Fibroblast of upper back skin (primary cell): ENCODE data around the gene CADPS.
A peak's percentile ranks its signal among the peaks of the same experiment; 100 is the strongest.

Experiments used
- DNase-seq: peaks from one replicate; pipeline ENCODE4 v3.0.0-alpha.2; 2013

The CADPS gene

GRCh38 chr3:62873451-62873760 lies 1.8 kb downstream of the CADPS start:
- DNase-seq: peak; percentile 56

DNA sequence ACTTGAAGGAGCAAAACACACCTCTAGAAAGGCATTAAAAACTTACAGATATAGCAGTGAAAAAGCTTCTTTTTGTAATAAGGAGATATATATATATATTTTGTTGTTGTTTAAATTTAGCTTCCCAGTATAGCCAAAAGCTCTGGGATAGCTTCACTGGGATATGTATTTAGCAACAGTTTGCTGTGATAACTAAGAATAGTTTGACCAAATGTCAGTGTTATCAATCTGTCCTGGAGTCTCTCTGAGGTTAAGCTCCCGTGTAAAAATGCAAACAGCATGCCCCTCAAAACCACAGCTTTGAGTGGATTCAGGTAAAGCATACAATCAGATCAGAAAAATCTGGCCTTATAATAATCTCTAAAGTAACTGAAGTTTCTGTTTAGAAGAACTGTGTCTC lies 2.9 kb downstream of the CADPS start:
- peak; percentile 11 for DNase-seq

DNA sequence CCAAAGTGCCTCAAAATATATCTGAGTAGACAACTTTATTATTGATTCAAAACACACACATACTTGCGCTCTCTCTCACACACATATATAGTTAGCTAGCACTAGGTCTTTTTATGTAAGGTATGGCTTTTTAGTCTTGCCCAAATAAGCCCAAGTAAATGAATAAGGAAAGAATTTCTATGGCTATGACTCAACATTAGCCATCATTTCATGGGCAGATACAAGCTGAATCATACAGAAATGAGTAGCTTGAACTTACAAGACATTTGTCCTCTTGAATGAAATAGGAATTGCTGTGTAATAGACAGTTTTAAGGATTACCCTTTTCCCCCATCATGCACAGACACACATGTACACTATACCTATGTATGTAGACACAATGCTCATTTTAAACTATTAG lies 4.9 kb downstream of the CADPS start:
- DNase-seq: peak; percentile 89

DNA sequence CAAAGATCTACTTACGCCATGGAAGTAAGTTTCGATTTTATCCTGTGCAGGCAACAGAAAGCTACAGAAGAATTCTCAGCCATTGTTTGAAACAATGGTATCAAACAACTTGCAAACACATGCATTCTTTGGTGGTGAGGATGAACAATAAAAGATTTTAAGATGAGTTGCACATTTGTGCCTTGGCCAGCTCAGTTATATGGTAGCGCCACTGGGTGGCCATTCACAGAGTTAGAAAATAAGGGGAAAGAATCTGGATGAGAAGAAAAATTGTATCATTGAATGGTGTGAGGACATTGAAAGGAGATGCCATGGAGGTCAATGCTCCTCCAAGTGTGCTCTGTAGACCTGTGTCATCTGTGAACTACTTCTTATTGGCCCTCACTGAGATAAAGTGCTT lies 11.6 kb downstream of the CADPS start:
- DNase-seq: no peak

GRCh38 chr3:62859203-62859791 lies 15.9 kb downstream of the CADPS start:
- DNase-seq: no peak

DNA sequence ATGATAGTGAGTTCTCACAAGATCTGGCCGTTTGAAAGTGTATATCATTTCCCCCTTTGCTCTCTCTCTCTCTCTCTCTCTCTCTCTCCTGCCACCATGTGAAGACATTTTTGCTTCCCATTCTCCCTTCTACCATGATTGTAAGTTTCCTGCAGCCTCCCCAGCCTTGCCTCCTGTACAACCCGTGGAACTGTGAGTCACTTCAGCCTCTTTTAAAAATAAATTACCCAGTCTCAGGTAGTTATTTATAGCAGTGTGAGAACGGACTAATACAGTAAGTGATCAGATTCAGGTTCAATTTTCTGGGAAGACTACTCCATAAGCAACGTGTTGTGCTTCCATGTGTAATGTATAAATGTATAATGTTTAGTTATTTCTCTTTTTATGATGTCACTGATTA lies 29.2 kb downstream of the CADPS start:
- no peak for DNase-seq

- no peak for DNase-seq
These were observed 31.7 kb downstream of the CADPS start for GRCh38 chr3:62843508-62843907.

DNA sequence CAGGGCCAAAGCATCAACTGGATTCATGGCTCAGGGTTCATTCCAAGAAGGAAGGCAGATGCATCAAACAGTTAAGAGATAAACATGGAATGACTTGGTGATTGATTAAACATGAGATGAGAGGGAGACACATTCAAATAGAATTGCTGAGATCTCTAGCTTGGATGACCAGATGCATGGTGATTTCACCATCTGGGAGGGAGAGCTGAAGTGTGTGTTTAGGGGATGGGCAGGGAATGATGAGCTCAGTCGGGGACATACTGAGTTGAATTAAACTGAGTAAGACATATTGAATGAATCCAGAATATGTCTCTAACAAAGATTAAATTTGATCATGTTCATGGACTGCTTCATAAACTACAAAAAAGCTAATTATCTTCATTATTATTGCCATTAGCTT lies 35.5 kb downstream of the CADPS start:
- no peak for DNase-seq

GRCh38 chr3:62837145-62837787 lies 38.0 kb downstream of the CADPS start:
- no peak for DNase-seq

- no peak for DNase-seq
These were observed 39.5 kb downstream of the CADPS start for GRCh38 chr3:62835554-62836236.

DNA sequence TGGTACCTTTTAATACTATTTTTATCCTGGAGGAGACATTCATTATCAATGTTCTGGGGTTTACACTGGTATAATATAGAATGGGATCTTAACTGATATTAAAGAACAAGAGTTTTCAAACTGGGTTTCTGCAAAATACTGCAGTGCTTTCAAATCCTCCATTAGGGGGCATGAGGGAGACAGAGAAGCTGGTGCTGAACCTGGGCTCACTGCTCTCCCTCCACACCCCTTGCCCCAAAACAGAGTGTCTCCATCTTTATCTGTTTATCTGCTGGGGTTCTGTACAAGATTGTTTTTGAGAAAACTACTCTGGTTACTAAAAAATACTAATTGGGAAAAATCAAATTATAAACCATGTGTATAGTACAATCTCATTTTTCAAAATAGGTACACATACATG lies 41.7 kb downstream of the CADPS start:
- DNase-seq: peak; percentile 25

GRCh38 chr3:62832553-62832952 lies 42.7 kb downstream of the CADPS start:
- DNase-seq: no peak

DNA sequence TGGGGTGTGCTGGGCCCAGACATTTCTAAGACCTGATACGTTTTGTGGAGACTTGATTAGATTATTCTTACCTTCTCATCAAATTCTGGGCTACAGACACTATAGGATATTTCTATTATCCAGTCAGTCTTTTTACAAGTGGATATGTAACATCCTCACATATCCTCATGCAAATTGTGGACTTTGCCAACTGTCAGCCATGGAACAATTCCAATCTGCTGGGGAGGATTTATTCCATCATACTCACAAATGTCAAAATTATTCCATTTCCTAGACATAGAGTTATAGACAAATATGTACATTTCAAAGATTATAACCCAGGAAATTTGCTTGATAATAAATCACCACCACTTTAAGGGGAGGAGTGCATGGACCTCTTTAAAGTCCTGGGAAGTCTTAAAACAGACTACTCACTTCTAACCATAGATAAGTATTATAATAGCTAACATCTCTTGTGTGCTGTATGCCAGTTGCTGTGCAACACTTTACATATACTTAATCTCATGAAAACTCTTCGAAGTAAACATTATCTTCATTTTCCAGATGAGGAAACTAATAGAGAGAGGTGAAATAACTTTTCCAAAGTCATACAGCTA lies 44.4 kb downstream of the CADPS start:
- DNase-seq: no peak

GRCh38 chr3:62827550-62827949 lies 47.7 kb downstream of the CADPS start:
- no peak for DNase-seq

DNA sequence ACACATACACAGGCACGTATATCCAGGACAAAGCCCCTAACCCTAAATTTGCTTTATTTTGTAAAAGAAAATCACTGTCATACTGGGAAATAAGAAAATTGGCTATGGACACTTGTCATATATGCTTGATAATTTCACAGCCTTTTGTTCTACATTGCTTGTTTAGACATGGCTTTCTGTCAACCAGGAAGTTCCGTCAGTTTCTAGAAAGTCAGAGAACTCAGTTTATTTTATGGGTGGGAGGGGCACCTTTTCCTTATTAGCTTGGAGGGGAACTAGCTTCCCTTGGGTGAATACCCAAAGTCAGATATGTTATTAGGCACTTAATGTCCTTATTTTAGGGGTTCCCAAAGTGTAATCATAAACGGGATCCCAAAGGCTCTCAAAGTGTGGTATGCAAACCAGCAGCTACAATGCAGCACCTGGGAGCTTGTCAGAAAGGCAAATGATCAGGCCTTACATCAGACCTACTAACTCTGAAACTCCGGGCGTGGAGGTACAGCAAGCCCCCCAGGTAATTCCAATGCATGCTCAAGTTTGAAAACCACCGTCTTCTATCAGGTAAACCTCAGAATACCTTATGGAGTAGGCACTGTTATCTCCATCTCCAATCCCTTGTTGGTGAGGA lies 50.1 kb downstream of the CADPS start:
- DNase-seq: no peak

- DNase-seq: no peak
These were observed 51.7 kb downstream of the CADPS start for GRCh38 chr3:62823461-62824050.

GRCh38 chr3:62822905-62823304 lies 52.3 kb downstream of the CADPS start:
- DNase-seq: no peak

DNA sequence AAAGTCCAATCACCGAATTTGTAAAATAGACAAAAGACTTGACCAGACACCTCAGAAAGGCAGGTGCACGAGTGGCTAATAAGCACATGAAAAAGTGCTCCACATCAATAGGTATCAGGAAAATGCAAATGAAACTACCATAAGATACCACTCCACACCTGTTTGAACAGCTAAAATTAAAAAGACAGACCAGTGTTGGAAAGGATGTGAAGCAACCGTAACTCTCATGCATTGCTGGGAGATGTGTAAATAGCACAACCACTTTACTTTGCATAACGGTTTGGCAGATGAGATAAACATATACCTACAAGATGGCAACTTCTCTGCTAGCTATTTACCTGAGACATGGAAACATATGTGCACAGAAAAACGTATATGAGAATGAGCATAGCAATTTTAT lies 56.9 kb downstream of the CADPS start:
- DNase-seq: no peak

DNA sequence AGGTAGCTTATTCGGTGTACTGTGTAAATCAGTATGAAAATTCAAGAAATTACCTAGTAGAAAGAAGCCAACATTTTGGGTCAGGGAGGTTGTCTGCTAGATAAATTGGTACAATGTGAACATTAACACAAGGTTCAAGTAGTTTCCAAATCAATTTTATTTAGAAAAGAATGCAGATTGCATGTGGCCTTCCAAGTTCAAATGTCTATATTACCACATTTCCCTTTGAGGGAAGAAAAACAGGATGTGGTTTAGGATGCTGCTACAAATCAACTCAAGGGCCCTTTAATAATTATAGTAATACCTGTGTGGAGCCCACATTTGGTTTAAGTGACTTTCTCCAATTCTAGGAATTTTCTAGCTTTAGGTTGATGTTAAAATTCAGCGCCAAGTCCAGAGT lies 57.5 kb downstream of the CADPS start:
- peak; percentile 32 for DNase-seq

DNA sequence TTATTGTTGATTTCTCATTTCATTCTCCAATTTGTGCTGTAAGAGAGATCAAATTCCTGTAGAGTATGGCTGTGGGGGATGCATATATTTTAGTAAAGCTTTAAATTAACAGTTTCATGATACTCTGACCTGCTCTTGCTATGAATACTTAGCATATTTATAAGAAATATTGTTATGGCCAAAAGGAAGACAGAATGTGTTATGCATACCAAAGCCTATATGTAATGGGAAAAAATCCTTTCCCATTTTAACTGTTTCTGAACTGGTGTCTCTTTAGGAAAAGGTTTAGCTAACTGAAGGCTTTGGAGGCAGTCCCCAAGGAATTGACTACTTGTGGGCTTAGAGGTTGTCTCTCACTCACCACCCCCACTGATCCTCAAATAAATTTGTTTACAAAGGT lies 59.2 kb downstream of the CADPS start:
- DNase-seq: peak; percentile 60

- no peak for DNase-seq
These were observed 62.6 kb downstream of the CADPS start for GRCh38 chr3:62812631-62813030.

- no peak for DNase-seq
These were observed 64.1 kb downstream of the CADPS start for GRCh38 chr3:62811119-62811518.

- peak; percentile 16 for DNase-seq
These were observed 65.8 kb downstream of the CADPS start for GRCh38 chr3:62809369-62809768.
